Activated B cell treated with CpG ODN at 0.5 μM for 24 hours (primary cell): Measurements from ENCODE around the gene NPAS3. TPM values are rescaled to one million over a fixed set of nuclear protein-coding genes. Genes with fewer than 3 reads are reported as not detected.

ENCODE experiments used
- ATAC-seq: fragments of 200-7000 bp; cut with Tn5 transposase; one replicate; pipeline ENCODE4 v1.10.0; 2021; ENCODE audit warnings: low read depth, mild to moderate bottlenecking, moderate library complexity
- CTCF ChIA-PET: fragments of 350-600 bp; sonication (Branson Sonifier 250); formaldehyde crosslinking; loops from one replicate; lab custom pipeline; 2021; ENCODE audit warnings: antibody characterized with exemption; lab: Charles Lee
- POLR2A ChIA-PET: fragments of 350-600 bp; sonication (Branson Sonifier 250); formaldehyde crosslinking; loops from one replicate; lab custom pipeline; 2021; ENCODE audit warnings: antibody characterized with exemption; lab: Charles Lee
- DNase-seq: peaks from one replicate; pipeline ENCODE4 v3.0.0; 2022
- H3K27ac Mint-ChIP-seq: one replicate; pipeline ENCODE4 v1.8.0; 2020; ENCODE audit warnings: mixed read lengths
- H3K27me3 Mint-ChIP-seq: one replicate; pipeline ENCODE4 v1.8.0; 2021; ENCODE audit warnings: mixed read lengths
- H3K36me3 Mint-ChIP-seq: one replicate; pipeline ENCODE4 v1.8.0; 2021; ENCODE audit warnings: low read depth, mixed read lengths
- H3K4me1 Mint-ChIP-seq: one replicate; pipeline ENCODE4 v1.8.0; 2021; ENCODE audit warnings: mixed read lengths
- H3K4me3 Mint-ChIP-seq: one replicate; pipeline ENCODE4 v1.8.0; 2020; ENCODE audit warnings: mild to moderate bottlenecking, mixed read lengths
- H3K9me3 Mint-ChIP-seq: one replicate; pipeline ENCODE4 v1.8.0; 2020; ENCODE audit warnings: mixed read lengths
- intact Hi-C: fragments of 100-400 bp; cut with micrococcal nuclease; formaldehyde crosslinking; loops from one replicate; pipeline ENCODE4 v1.15.1; 2024
- total RNA-seq: library from RNA; stranded (reverse); gene quantifications from 2 replicates; pipeline ENCODE4 v1.2.3, GENCODE V29; 2022
- TF ChIP-seq, protein P1 (sequence below): fragments of 200-600 bp; IDR thresholded peaks from one replicate; pipeline ENCODE4 v1.8.0; 2022; ENCODE audit warnings: antibody characterized with exemption, mild to moderate bottlenecking

NPAS3 gene
- total RNA-seq, 1 donor from 2014 or later: not detected

GRCh38 chr14:33610121-33610520, 671.4 kb downstream of the NPAS3 start:
- DNase-seq: no peak
- Mint-ChIP-seq H3K4me1 (no peaks in the 10 kb centered on the region), H3K4me3 (no peak overlapping the region), H3K36me3 (no peaks in the 10 kb centered on the region), H3K27me3 (no peaks in the 10 kb centered on the region), H3K9me3 (no peaks in the 10 kb centered on the region), H3K27ac (no peak overlapping the region)
- TF ChIP-seq, protein P1, sequence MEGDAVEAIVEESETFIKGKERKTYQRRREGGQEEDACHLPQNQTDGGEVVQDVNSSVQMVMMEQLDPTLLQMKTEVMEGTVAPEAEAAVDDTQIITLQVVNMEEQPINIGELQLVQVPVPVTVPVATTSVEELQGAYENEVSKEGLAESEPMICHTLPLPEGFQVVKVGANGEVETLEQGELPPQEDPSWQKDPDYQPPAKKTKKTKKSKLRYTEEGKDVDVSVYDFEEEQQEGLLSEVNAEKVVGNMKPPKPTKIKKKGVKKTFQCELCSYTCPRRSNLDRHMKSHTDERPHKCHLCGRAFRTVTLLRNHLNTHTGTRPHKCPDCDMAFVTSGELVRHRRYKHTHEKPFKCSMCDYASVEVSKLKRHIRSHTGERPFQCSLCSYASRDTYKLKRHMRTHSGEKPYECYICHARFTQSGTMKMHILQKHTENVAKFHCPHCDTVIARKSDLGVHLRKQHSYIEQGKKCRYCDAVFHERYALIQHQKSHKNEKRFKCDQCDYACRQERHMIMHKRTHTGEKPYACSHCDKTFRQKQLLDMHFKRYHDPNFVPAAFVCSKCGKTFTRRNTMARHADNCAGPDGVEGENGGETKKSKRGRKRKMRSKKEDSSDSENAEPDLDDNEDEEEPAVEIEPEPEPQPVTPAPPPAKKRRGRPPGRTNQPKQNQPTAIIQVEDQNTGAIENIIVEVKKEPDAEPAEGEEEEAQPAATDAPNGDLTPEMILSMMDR: no peak
- ATAC-seq: no peak
- ChIA-PET POLR2A (no interaction called here), CTCF (no interaction called here)
- intact Hi-C loops: no loop called here

- CTCF ChIA-PET: no interaction called here
- Mint-ChIP-seq H3K4me1 (no peaks in the 10 kb centered on the region), H3K36me3 (no peaks in the 10 kb centered on the region), H3K27me3 (no peaks in the 10 kb centered on the region), H3K27ac (no peak overlapping the region), H3K4me3 (no peak overlapping the region), H3K9me3 (no peaks in the 10 kb centered on the region)
- DNase-seq (no peak), ATAC-seq (no peak)
- TF ChIP-seq, protein P1: no peak
- POLR2A ChIA-PET: no interaction called here
- intact Hi-C loops: no loop called here
These were observed 672.9 kb downstream of the NPAS3 start for GRCh38 chr14:33611405-33612196.

DNA sequence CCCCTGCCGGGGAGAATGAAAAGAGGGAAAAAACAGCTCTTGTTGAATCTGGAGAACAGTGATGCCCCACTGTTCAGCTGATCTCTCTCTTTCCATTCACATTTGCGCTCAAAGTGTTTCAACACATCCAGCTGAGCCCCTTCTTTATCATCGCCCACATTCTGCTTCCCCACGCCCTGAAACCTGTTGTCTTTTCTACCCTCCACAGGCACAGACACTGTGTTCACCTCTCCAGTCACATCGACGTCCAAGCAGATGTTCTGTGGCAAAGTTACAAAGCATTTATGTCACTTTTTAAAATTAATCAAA, 673.5 kb downstream of the NPAS3 start:
- Mint-ChIP-seq H3K36me3 (no peaks in the 10 kb centered on the region), H3K27me3 (no peaks in the 10 kb centered on the region)

DNA sequence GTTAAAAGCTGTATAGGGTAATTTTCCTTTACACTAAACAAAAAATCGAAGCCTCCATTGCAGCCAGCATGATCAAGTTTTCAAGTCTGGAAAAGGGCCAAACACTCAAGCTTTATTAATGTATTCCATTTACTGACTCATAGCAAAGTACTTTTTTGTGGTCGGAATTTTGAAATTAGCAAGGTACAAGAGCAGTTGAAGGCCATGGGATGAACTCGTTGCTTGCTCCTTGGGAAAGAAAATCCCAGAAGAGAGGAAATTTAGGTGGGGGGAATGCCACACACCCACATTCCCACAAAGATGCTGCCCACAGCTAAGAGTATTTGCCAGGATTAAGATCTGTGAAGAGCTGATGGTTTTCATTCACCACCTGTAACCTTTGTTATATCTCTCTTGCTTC, 678.5 kb downstream of the NPAS3 start:
- no peaks in the 10 kb centered on the region for H3K4me1 Mint-ChIP-seq
- H3K27ac Mint-ChIP-seq: no peak overlapping the region
- no peaks in the 10 kb centered on the region for H3K27me3 Mint-ChIP-seq
- TF ChIP-seq, protein P1: no peak
- no peaks in the 10 kb centered on the region for H3K36me3 Mint-ChIP-seq
- ATAC-seq (no peak), DNase-seq (no peak)
- ChIA-PET CTCF (no interaction called here), POLR2A (no interaction called here)
- H3K9me3 Mint-ChIP-seq: no peaks in the 10 kb centered on the region
- intact Hi-C loops: no loop called here
- no peak overlapping the region for H3K4me3 Mint-ChIP-seq

More for the DNA sequence above, 673.5 kb downstream of the NPAS3 start:
- TF ChIP-seq, protein P1: no peak
- intact Hi-C loops: no loop called here
- ATAC-seq (no peak), DNase-seq (no peak)
- CTCF ChIA-PET: no interaction called here
- Mint-ChIP-seq H3K4me3 (no peak overlapping the region), H3K9me3 (no peaks in the 10 kb centered on the region), H3K4me1 (no peaks in the 10 kb centered on the region), H3K27ac (no peak overlapping the region)
- POLR2A ChIA-PET: no interaction called here

DNA sequence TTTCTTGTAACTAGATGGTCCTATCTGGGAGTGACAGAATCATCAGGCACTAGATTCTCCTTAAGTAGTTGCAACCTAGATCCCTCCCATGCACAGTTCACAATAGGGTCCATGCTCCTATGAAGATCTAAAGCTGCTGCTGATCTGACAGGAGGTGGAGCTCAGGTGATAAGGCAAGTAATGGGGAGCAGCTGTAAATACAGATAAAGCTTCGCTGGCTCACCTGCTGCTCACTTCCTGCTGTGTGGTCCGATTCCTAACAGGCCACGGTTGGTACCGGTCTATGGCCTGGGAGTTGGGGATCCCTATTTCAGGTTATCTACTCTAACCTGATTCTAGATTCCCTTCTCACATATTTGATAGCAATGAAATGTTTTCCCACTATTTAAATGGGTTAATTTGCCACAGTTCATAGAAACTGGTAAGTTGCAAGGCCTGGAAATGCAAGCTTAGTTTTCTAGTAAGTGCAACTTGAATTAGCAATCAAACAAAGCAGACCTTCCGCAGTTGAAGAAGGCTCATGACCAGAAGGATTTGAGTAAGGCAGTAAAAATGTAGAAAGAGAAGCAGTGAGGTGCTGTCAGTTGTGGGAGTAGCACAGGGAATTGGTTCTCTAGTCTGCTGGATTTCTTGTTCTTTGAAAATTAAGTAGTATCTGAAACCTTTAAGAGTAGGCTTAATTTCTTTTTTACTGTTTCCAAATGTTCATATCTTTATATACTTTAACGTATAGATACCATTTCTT, 679.9 kb downstream of the NPAS3 start:
- Mint-ChIP-seq H3K4me3 (no peak overlapping the region), H3K27me3 (no peaks in the 10 kb centered on the region), H3K27ac (no peak overlapping the region), H3K4me1 (no peaks in the 10 kb centered on the region), H3K9me3 (no peaks in the 10 kb centered on the region), H3K36me3 (no peaks in the 10 kb centered on the region)
- POLR2A ChIA-PET: no interaction called here
- TF ChIP-seq, protein P1: no peak
- intact Hi-C loops: no loop called here
- CTCF ChIA-PET: no interaction called here
- no peak for DNase-seq
- ATAC-seq: no peak
